Sigmoid colon (tissue), 7 donors: ENCODE measurements around the gene DOCK1. TPM values are rescaled to one million over a fixed set of nuclear protein-coding genes. Genes with fewer than 3 reads are reported as not detected.
"Not testable (repeated sequence)": the region's sequence is repeated elsewhere in the genome, so short reads cannot be mapped to it uniquely, and the experiment has no call there.

Source experiments
- DNase-seq: peaks from one replicate; pipeline ENCODE4 v3.0.0-alpha.2; 2019
- H3K27ac ChIP-seq, 4 donors: fragments of 200-600 bp; sonication (generic); one replicate each; pipeline ENCODE4 v1.5.1; 2016 to 2019; ENCODE audit warnings: mild to moderate bottlenecking in 1 of 4
- H3K27me3 ChIP-seq, 3 donors: fragments of 200-600 bp; sonication (generic); one replicate each; pipeline ENCODE4 v1.5.1; 2019; ENCODE audit warnings: mild to moderate bottlenecking in 1 of 3
- H3K36me3 ChIP-seq, 4 donors: fragments of 200-600 bp; sonication (generic); one replicate each; pipeline ENCODE4 v1.5.1; 2016 to 2019
- H3K4me1 ChIP-seq, 4 donors: fragments of 200-600 bp; sonication (generic); one replicate each; pipeline ENCODE4 v1.5.1; 2017 to 2019
- H3K4me3 ChIP-seq, 4 donors: fragments of 200-600 bp; sonication (generic); one replicate each; pipeline ENCODE4 v1.5.1; 2017 to 2019; ENCODE audit warnings: mild to moderate bottlenecking in 2 of 4, moderate library complexity in 1 of 4
- H3K9me3 ChIP-seq, 4 donors: fragments of 200-600 bp in 3 of 4; sonication (generic) in 3 of 4; one replicate each; pipeline versions ENCODE4 v1.5.1 to v1.6.1; 2013 to 2019
- CTCF ChIP-seq, 4 experiments: fragments of 450-650 bp in 3 of 4; fragments of 200-600 bp in 1 of 4; IDR thresholded peaks; one replicate each; pipeline ENCODE4 v1.5.1; 2016 to 2019; ENCODE audit warnings: antibody characterized with exemption in 4 of 4, mild to moderate bottlenecking in 3 of 4, moderate library complexity in 2 of 4
- EP300 ChIP-seq, 4 donors: sonication (generic); formaldehyde crosslinking; IDR thresholded peaks; one replicate each; pipeline ENCODE4 v1.6.1; 2017; ENCODE audit warnings: antibody characterized with exemption in 4 of 4
- POLR2A ChIP-seq, 2 donors: fragments of 450-650 bp; IDR thresholded peaks; one replicate each; pipeline ENCODE4 v1.6.1; 2016; ENCODE audit warnings: antibody characterized with exemption in 2 of 2, mild to moderate bottlenecking in 2 of 2, moderate library complexity in 2 of 2
- POLR2AphosphoS5 ChIP-seq, 4 donors: sonication (generic); formaldehyde crosslinking; IDR thresholded peaks; one replicate each; pipeline ENCODE4 v1.6.1; 2017; ENCODE audit warnings: antibody characterized with exemption in 4 of 4
- WGBS, 2 donors: extraction: QIAGEN DNeasy Blood & Tissue Kit; methylation state at CpG; one replicate each; pipeline ENCODE4 v1.1.7; 2013; 5-methylcytosine and 5-hydroxymethylcytosine counted together
- intact Hi-C: fragments of 100-400 bp; cut with DNase I; formaldehyde crosslinking; loops from one replicate; pipeline ENCODE4 v1.15.1; 2023
- polyA plus RNA-seq, 3 donors: library from polyadenylated mRNA; stranded (reverse); fragments of 200-250 nt; gene quantifications; one replicate each; pipeline ENCODE4 v1.2.3, GENCODE V29; 2013
- total RNA-seq, 4 donors: library from RNA; depleted of rRNA; stranded (reverse); fragments of >200 nt; gene quantifications; one replicate each; pipeline ENCODE4 v1.1.0, GENCODE V29; 2016
- donor health status: healthy with polysubstance abuse.
- donor health status: Bipolar disorder and iron deficiency.
- donor health status: healthy.

The DOCK1 gene
- total and polyA plus RNA-seq, 7 donors, result 15.0 to 53.7 (median 40.2) TPM

DNA sequence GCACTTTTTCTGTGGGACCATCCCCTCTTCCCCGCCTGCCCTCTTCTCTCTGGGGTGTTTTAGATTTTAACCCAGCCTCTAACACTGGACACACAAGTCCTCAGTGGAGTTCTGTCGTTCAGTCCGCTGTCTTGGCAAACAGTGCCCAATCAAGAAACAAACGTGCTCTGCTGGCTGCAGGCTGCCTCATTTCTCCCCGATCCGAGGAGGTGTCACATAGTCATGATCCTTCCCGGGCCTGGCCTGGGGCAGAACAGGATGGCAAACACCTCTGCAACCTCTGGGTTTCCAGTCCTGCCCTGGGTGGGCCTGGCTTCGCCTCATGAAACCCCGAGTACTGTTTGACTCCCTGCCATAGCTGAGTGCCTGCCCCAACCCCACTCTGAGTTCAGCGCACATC, 402.1 kb downstream of the DOCK1 start:
- Histone ChIP-seq H3K36me3 (no peaks in the 10 kb centered on the region), H3K27me3 (no peaks in the 10 kb centered on the region), H3K9me3 (no peaks in the 10 kb centered on the region), H3K4me3 (no peak overlapping the region), H3K27ac (no peak overlapping the region), H3K4me1 (no peaks in the 10 kb centered on the region)
- 93 to 95% methylated on average over 10 of the region's 10 CpGs for WGBS, 2 donors
- DNase-seq, result no peak
- no peak for TF ChIP-seq CTCF (IDR thresholded peaks at IDR 0.05)
- no peak for TF ChIP-seq EP300 (IDR thresholded peaks at IDR 0.05)
- no peak for TF ChIP-seq POLR2AphosphoS5 (IDR thresholded peaks at IDR 0.05)
- no peak for TF ChIP-seq POLR2A (IDR thresholded peaks at IDR 0.05)
- intact Hi-C loops, result no loop called here

DNA sequence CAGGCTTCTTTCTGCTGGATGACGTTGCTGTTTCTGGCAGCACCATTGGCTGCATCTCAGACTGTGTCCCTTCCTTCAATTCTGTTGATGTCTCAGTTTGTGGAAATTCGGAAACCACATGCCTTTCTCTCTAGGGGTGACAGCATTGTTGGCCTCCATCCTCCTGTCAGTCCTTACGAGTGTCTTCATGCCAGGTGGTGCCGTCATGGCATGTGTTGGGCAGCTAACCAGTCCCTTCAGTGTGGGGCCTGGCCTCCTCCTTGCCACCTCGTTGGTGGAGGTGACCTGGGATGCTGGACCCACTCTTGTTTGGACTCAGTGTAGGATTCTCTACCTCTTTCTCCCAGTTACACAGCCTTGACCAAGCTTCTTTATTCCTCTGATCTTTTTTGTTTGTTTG, 402.8 kb downstream of the DOCK1 start:
- TF ChIP-seq POLR2A (IDR thresholded peaks at IDR 0.05), result no peak
- no peak for TF ChIP-seq CTCF (IDR thresholded peaks at IDR 0.05)
- TF ChIP-seq EP300 (IDR thresholded peaks at IDR 0.05), result no peak
- TF ChIP-seq POLR2AphosphoS5 (IDR thresholded peaks at IDR 0.05), result no peak
- Histone ChIP-seq H3K27ac (no peak overlapping the region), H3K36me3 (no peaks in the 10 kb centered on the region), H3K4me3 (no peak overlapping the region), H3K4me1 (no peaks in the 10 kb centered on the region), H3K9me3 (no peaks in the 10 kb centered on the region), H3K27me3 (no peaks in the 10 kb centered on the region)
- 90 to 91% methylated on average over 5 of the region's 5 CpGs for WGBS, 2 donors
- no peak for DNase-seq
- intact Hi-C loops, result no loop called here

GRCh38 chr10:127309619-127310018, 404.4 kb downstream of the DOCK1 start:
- H3K27me3 ChIP-seq, DNase-seq, H3K9me3 ChIP-seq, H3K4me1 ChIP-seq, H3K27ac ChIP-seq, H3K4me3 ChIP-seq, H3K36me3 ChIP-seq, intact Hi-C loops: not testable (repeated sequence)
- WGBS, 2 donors, result 87 to 97% methylated on average over 2 of the region's 2 CpGs

GRCh38 chr10:127310430-127310829, 405.2 kb downstream of the DOCK1 start:
- TF ChIP-seq POLR2A (IDR thresholded peaks at IDR 0.05) (no peak), POLR2AphosphoS5 (IDR thresholded peaks at IDR 0.05) (no peak), CTCF (IDR thresholded peaks at IDR 0.05) (no peak), EP300 (IDR thresholded peaks at IDR 0.05) (no peak)
- Histone ChIP-seq H3K4me3 (no peak overlapping the region), H3K4me1 (no peaks in the 10 kb centered on the region), H3K36me3 (no peaks in the 10 kb centered on the region), H3K9me3 (no peaks in the 10 kb centered on the region), H3K27me3 (no peaks in the 10 kb centered on the region), H3K27ac (no peak overlapping the region)
- DNase-seq, result no peak
- intact Hi-C loops, result no loop called here
- 58 to 73% methylated on average over 8 of the region's 8 CpGs for WGBS, 2 donors

GRCh38 chr10:127310923-127311322, 405.7 kb downstream of the DOCK1 start:
- no peak overlapping the region for H3K27ac ChIP-seq
- intact Hi-C loops, result no loop called here
- no peak for DNase-seq
- no peak overlapping the region for H3K4me3 ChIP-seq
- no peaks in the 10 kb centered on the region for H3K36me3 ChIP-seq
- H3K4me1 ChIP-seq, result no peaks in the 10 kb centered on the region
- 87% methylated on average over 3 of the region's 3 CpGs for WGBS, 2 donors
- H3K9me3 ChIP-seq, result no peaks in the 10 kb centered on the region
- TF ChIP-seq POLR2A (IDR thresholded peaks at IDR 0.05) (no peak), CTCF (IDR thresholded peaks at IDR 0.05) (no peak), POLR2AphosphoS5 (IDR thresholded peaks at IDR 0.05) (no peak), EP300 (IDR thresholded peaks at IDR 0.05) (no peak)
- H3K27me3 ChIP-seq, result no peaks in the 10 kb centered on the region
